ENCODE data around the gene LIPC.

DNA sequence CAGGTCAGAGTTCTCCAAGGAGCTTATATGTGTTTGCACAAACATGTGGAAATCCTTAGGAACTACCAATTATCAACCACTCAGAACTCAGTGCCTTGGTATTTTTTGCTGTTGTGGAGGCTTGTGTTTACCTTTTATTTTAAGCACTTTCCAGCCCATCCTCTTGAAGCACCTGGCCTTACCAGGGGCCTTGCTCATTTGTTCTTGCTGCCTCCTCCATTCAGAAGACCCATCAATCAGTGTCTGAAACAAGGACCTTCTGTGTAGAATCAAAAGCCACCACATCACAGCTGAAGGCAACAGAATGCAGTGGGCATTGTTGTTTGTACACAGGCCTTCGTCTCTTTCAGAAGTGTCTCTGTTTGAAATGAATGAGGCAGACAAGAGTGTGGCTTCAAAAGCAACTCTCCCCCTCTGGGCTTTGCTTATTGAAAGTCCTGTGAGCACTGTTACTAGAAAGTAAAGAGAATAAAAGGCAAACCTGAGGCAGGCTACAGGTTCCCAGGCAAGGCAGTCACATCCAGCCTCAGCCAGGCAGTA, 24.5 kb upstream of the LIPC start:
- TF ChIP-seq CTCF (conservative IDR thresholded peaks at IDR 0.05 in 1 of 2, IDR thresholded peaks at IDR 0.05 in 1 of 2; ENCODE audit: low read depth in 1 of 2, low read length in 2 of 2) (no peak), EZH2 (IDR thresholded peaks at IDR 0.05; ENCODE audit: low read length, missing control alignments) (no peak)
